Ishikawa (cell line): ENCODE results near the gene GNB3.

ENCODE experiments used
- CEBPB ChIP-seq: IDR thresholded peaks from 2 replicates; pipeline ENCODE4 v1.6.1; 2012
- CREB1 ChIP-seq: IDR thresholded peaks from 2 replicates; pipeline ENCODE4 v1.6.1; 2012; ENCODE audit warnings: low read depth
- EGR1 ChIP-seq: IDR thresholded peaks from 2 replicates; pipeline ENCODE4 v1.6.1; 2012
- EP300 ChIP-seq: IDR thresholded peaks from 2 replicates; pipeline ENCODE4 v1.6.1; 2012; ENCODE audit warnings: borderline replicate concordance
- FOXM1 ChIP-seq: IDR thresholded peaks from 2 replicates; pipeline ENCODE4 v1.6.1; 2012; ENCODE audit warnings: low read depth, borderline replicate concordance
- NFIC ChIP-seq: IDR thresholded peaks from 2 replicates; pipeline ENCODE4 v1.6.1; 2012
- RAD21 ChIP-seq: IDR thresholded peaks from 2 replicates; pipeline ENCODE4 v1.6.1; 2012; ENCODE audit warnings: low read depth
- TAF1 ChIP-seq: IDR thresholded peaks from 2 replicates; pipeline ENCODE4 v1.6.1; 2012; ENCODE audit warnings: low read depth, mild to moderate bottlenecking
- TCF12 ChIP-seq: IDR thresholded peaks from 2 replicates; pipeline ENCODE4 v1.6.1; 2012; ENCODE audit warnings: low read depth
- TEAD4 ChIP-seq: IDR thresholded peaks from 2 replicates; pipeline ENCODE4 v1.6.1; 2012
- YY1 ChIP-seq: IDR thresholded peaks from 2 replicates; pipeline ENCODE4 v1.6.1; 2012; ENCODE audit warnings: low read depth
- ZBTB7A ChIP-seq: IDR thresholded peaks from 2 replicates; pipeline ENCODE4 v1.6.1; 2012; ENCODE audit warnings: low read depth
- TF ChIP-seq, protein P1 (sequence below): IDR thresholded peaks from 2 replicates; pipeline ENCODE4 v1.6.1; 2012
- TF ChIP-seq, protein P2 (sequence below): IDR thresholded peaks from 2 replicates; pipeline ENCODE4 v1.6.1; 2012
- TF ChIP-seq, protein P3 (sequence below): IDR thresholded peaks from 2 replicates; pipeline ENCODE4 v1.6.1; 2012; ENCODE audit warnings: low read depth, mild to moderate bottlenecking

GNB3 gene

DNA sequence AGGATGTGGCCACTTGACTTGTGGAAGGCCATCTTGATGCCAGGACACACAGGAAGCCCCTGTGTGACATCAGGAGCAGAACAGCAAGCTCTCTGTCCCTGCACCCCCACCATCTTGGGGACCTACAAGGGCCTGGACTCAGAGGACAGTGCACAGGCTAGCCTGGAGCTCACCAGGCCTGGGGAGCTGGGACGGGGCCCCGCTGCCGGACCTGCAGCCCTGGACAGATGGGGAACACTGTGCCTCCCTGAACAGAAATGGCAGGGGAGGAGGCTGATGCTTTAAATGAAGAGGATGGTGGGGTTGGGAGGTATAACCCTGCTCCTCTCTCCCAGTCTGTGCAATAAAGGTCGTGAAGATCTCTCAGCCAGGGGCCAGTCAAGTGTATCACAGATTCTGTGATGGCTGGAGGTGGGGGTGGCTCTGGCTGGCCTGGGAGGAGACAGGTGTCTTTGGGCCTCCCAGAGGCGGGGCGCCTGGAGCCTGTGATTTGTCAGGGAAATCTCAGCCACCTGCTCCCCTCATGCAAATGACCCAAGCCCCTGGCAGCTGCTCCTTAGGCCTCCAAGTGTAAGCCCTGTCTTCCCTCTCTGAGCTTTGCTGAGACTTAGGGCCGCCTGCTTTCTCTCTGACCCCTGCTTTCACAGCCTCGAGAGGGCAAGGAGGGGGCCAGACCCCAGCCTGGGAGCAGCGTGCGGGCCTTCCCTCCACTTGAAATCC lies 1.1 kb upstream of the GNB3 start:
- TF ChIP-seq ZBTB7A (no peak), EGR1 (no peak), TAF1 (no peak), NFIC (no peak), CREB1 (no peak), YY1 (no peak), TCF12 (no peak), EP300 (no peak), FOXM1 (no peak), TEAD4 (no peak), RAD21 (no peak), CEBPB (no peak)
- TF ChIP-seq, protein P1, sequence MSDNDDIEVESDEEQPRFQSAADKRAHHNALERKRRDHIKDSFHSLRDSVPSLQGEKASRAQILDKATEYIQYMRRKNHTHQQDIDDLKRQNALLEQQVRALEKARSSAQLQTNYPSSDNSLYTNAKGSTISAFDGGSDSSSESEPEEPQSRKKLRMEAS = no peak
- TF ChIP-seq, protein P2, sequence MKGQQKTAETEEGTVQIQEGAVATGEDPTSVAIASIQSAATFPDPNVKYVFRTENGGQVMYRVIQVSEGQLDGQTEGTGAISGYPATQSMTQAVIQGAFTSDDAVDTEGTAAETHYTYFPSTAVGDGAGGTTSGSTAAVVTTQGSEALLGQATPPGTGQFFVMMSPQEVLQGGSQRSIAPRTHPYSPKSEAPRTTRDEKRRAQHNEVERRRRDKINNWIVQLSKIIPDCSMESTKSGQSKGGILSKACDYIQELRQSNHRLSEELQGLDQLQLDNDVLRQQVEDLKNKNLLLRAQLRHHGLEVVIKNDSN = no peak

DNA sequence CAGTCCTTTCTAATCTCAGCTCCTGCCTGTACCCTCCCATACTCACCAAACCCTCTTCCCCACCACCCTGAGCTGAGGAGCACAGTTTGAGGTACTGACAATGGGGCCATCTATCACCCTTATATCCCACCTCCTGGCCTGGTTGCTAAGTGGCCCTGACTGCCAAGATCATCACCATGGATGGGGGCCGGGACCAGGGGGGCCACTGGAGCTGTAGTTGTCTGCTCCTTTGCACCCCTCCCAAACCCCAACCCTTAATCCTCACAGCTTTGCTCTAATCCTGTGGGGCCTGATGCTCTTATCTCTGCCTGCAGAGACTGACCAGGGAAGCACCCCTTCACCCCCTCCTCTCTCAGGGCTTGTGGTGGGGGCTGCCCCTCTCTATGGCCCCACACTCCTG lies 395 bp upstream of the GNB3 start:
- TF ChIP-seq, protein P2 = no peak
- TF ChIP-seq CEBPB = no peak
- TF ChIP-seq TCF12 = no peak
- no peak for TF ChIP-seq TAF1
- TF ChIP-seq, protein P3, sequence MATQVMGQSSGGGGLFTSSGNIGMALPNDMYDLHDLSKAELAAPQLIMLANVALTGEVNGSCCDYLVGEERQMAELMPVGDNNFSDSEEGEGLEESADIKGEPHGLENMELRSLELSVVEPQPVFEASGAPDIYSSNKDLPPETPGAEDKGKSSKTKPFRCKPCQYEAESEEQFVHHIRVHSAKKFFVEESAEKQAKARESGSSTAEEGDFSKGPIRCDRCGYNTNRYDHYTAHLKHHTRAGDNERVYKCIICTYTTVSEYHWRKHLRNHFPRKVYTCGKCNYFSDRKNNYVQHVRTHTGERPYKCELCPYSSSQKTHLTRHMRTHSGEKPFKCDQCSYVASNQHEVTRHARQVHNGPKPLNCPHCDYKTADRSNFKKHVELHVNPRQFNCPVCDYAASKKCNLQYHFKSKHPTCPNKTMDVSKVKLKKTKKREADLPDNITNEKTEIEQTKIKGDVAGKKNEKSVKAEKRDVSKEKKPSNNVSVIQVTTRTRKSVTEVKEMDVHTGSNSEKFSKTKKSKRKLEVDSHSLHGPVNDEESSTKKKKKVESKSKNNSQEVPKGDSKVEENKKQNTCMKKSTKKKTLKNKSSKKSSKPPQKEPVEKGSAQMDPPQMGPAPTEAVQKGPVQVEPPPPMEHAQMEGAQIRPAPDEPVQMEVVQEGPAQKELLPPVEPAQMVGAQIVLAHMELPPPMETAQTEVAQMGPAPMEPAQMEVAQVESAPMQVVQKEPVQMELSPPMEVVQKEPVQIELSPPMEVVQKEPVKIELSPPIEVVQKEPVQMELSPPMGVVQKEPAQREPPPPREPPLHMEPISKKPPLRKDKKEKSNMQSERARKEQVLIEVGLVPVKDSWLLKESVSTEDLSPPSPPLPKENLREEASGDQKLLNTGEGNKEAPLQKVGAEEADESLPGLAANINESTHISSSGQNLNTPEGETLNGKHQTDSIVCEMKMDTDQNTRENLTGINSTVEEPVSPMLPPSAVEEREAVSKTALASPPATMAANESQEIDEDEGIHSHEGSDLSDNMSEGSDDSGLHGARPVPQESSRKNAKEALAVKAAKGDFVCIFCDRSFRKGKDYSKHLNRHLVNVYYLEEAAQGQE = no peak
- TF ChIP-seq RAD21 = no peak
- no peak for TF ChIP-seq TEAD4
- TF ChIP-seq, protein P1 = no peak
- TF ChIP-seq EP300 = no peak

DNA sequence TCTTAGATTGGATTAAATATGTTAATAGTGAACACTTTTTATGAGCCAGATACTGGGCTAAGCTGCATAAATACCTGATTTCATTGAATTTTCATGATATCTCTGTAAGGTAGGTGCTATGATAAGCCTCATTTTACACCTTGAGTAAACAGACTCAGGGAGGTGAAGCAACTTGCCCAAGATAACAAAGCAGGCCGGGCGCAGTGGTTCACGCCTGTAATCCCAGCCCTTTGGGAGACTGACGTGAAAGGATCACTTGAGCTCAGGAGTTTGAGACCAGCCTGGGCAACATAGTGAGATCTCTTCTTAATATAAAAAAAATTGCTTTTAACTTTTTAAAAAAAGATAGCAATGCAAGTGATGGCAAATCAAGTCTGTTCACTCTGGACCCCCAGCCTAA lies 1.4 kb downstream of the GNB3 start:
- TF ChIP-seq EGR1 (no peak), EP300 (no peak), NFIC (no peak), CREB1 (no peak), TCF12 (no peak), RAD21 (no peak), YY1 (no peak), CEBPB (no peak)
- TF ChIP-seq, protein P2 = no peak
- TF ChIP-seq, protein P3 = no peak

DNA sequence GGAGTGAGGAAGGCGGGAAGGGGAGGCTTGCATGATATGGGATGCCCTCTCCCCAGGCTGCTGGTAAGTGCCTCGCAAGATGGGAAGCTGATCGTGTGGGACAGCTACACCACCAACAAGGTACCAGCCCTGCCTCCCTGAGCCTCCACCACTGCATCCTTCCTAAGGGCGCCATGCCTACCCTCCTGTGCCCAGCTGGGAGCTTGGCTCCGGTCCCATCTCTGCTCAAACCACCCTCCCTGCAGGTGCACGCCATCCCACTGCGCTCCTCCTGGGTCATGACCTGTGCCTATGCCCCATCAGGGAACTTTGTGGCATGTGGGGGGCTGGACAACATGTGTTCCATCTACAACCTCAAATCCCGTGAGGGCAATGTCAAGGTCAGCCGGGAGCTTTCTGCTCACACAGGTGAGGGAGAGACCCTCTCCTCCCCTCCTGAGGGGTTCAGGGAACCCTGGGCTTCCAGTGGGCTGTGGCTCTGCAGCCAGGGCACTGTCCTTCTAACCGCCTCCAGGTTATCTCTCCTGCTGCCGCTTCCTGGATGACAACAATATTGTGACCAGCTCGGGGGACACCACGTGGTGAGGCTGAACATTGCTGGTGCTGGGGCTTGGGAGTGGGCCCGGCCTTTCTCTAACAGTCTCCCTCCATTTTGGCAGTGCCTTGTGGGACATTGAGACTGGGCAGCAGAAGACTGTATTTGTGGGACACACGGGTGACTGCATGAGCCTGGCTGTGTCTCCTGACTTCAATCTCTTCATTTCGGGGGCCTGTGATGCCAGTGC lies 2.6 kb downstream of the GNB3 start:
- TF ChIP-seq TEAD4 (no peak), CREB1 (no peak), CEBPB (no peak), RAD21 (no peak), YY1 (no peak), EP300 (no peak), TAF1 (no peak), EGR1 (no peak), TCF12 (no peak), FOXM1 (no peak), NFIC (no peak), ZBTB7A (no peak)
- TF ChIP-seq, protein P1 = no peak
- TF ChIP-seq, protein P3 = no peak
- TF ChIP-seq, protein P2 = no peak
